OCI-LY3 (cell line): ENCODE data around the gene CCDC137.

Experiments
- H2AFZ ChIP-seq: fragments of 200-600, 300-600 bp; shearing (Covaris generic); 2 replicates; pipeline ENCODE4 v1.6.0; 2014; ENCODE audit warnings: antibody characterized with exemption, low read depth, low read length
- H3K27ac ChIP-seq: fragments of 200-600, 300-600 bp; sonication (generic); 2 replicates; pipeline ENCODE4 v1.5.1; 2014; ENCODE audit warnings: mild to moderate bottlenecking, low read length, moderate library complexity, mixed read lengths
- H3K27me3 ChIP-seq: fragments of 200-600, 300-600 bp; sonication (generic); 2 replicates; pipeline ENCODE4 v1.6.1; 2014; ENCODE audit warnings: low read depth, low read length, mixed read lengths
- H3K36me3 ChIP-seq: fragments of 200-600, 300-600 bp; sonication (generic); replicated peaks from 2 replicates; pipeline ENCODE3; 2014; ENCODE audit warnings: low read depth, low read length, mixed read lengths
- H3K4me1 ChIP-seq: fragments of 300-600, 200-600 bp; sonication (generic); 2 replicates; pipeline ENCODE4 v1.6.1; 2014; ENCODE audit warnings: low read length, mixed read lengths
- H3K4me2 ChIP-seq: fragments of 200-600, 300-600 bp; sonication (generic); 2 replicates; pipeline ENCODE4 v1.6.1; 2014; ENCODE audit warnings: low read length, mixed read lengths
- H3K4me3 ChIP-seq: fragments of 300-600, 200-600 bp; sonication (generic); 2 replicates; pipeline ENCODE4 v1.5.1; 2014; ENCODE audit warnings: antibody characterized with exemption, mild to moderate bottlenecking, low read length, moderate library complexity
- H3K79me2 ChIP-seq: fragments of 300-600, 200-600 bp; shearing (Covaris generic); 2 replicates; pipeline ENCODE4 v1.6.1; 2014; ENCODE audit warnings: mild to moderate bottlenecking, low read length, mixed read lengths
- H3K9ac ChIP-seq: fragments of 300-600, 200-600 bp; shearing (Covaris generic); 2 replicates; pipeline ENCODE4 v1.6.0; 2014; ENCODE audit warnings: mild to moderate bottlenecking, low read length, moderate library complexity
- H3K9me3 ChIP-seq: fragments of 200-600, 300-600 bp; shearing (Covaris generic); 2 replicates; pipeline ENCODE4 v1.6.1; 2014; ENCODE audit warnings: low read length, mixed read lengths; ENCODE audit not compliant: insufficient read depth
- H4K20me1 ChIP-seq: fragments of 200-600, 300-600 bp; sonication (generic); 2 replicates; pipeline ENCODE4 v1.6.1; 2016; ENCODE audit warnings: low read length, mixed read lengths; ENCODE audit not compliant: insufficient read depth
- CTCF ChIP-seq: fragments of 200-600, 300-600 bp; sonication (generic); IDR thresholded peaks from 2 replicates; pipeline ENCODE4 v1.5.1; 2014; ENCODE audit warnings: antibody characterized with exemption, low read length, low read depth
- EZH2phosphoT487 ChIP-seq: fragments of 200-600 bp; shearing (Covaris generic); IDR thresholded peaks from 2 replicates; pipeline ENCODE4 v1.6.1; 2018; ENCODE audit warnings: antibody characterized with exemption, mixed run types, low read depth

Gene CCDC137

GRCh38 chr17:81648013-81648706, 18.4 kb upstream of the CCDC137 start:
- H4K20me1 ChIP-seq: no peaks in the 10 kb centered on the region
- H3K79me2 ChIP-seq: no peaks in the 10 kb centered on the region
- no peaks in the 10 kb centered on the region for H3K4me1 ChIP-seq
- no peak overlapping the region for H2AFZ ChIP-seq
- H3K27me3 ChIP-seq: no peaks in the 10 kb centered on the region
- no peaks in the 10 kb centered on the region for H3K9me3 ChIP-seq
- H3K27ac ChIP-seq: no peak overlapping the region
- no peak overlapping the region for H3K9ac ChIP-seq
- H3K4me3 ChIP-seq: no peak overlapping the region
- no peak for TF ChIP-seq EZH2phosphoT487
- TF ChIP-seq CTCF: no peak
- no peaks in the 10 kb centered on the region for H3K36me3 ChIP-seq
- no peak overlapping the region for H3K4me2 ChIP-seq

GRCh38 chr17:81648707-81649085, 17.8 kb upstream of the CCDC137 start:
- no peak overlapping the region for H3K4me3 ChIP-seq
- no peaks in the 10 kb centered on the region for H3K4me1 ChIP-seq
- H4K20me1 ChIP-seq: no peaks in the 10 kb centered on the region
- H3K36me3 ChIP-seq: no peaks in the 10 kb centered on the region
- no peak overlapping the region for H3K9ac ChIP-seq
- no peaks in the 10 kb centered on the region for H3K79me2 ChIP-seq
- no peak overlapping the region for H3K27ac ChIP-seq
- no peak overlapping the region for H2AFZ ChIP-seq
- TF ChIP-seq EZH2phosphoT487 (no peak), CTCF (no peak)
- H3K27me3 ChIP-seq: no peaks in the 10 kb centered on the region
- H3K4me2 ChIP-seq: no peak overlapping the region
- H3K9me3 ChIP-seq: no peaks in the 10 kb centered on the region

GRCh38 chr17:81650951-81651350, 15.6 kb upstream of the CCDC137 start:
- Histone ChIP-seq H2AFZ (no peak overlapping the region), H3K79me2 (no peaks in the 10 kb centered on the region), H3K9ac (no peak overlapping the region), H4K20me1 (no peaks in the 10 kb centered on the region), H3K27ac (no peak overlapping the region), H3K4me3 (no peak overlapping the region), H3K36me3 (no peaks in the 10 kb centered on the region), H3K9me3 (no peaks in the 10 kb centered on the region), H3K4me2 (no peak overlapping the region), H3K4me1 (0 out of 2 replicates have a peak, but pooled peaks cover 2% of the 10 kb centered on the region), H3K27me3 (no peaks in the 10 kb centered on the region)
- no peak for TF ChIP-seq EZH2phosphoT487
- no peak for TF ChIP-seq CTCF

GRCh38 chr17:81651692-81652091, 14.8 kb upstream of the CCDC137 start:
- Histone ChIP-seq H3K4me2 (no peak overlapping the region), H2AFZ (no peak overlapping the region)
- TF ChIP-seq CTCF: no peak
- TF ChIP-seq EZH2phosphoT487: no peak

More at GRCh38 chr17:81651692-81652091, 14.8 kb upstream of the CCDC137 start:
- Histone ChIP-seq H3K79me2 (no peaks in the 10 kb centered on the region), H3K4me1 (0 out of 2 replicates have a peak, but pooled peaks cover 2% of the 10 kb centered on the region), H3K27ac (no peak overlapping the region), H3K27me3 (no peaks in the 10 kb centered on the region), H3K9me3 (no peaks in the 10 kb centered on the region), H3K4me3 (no peak overlapping the region), H3K36me3 (no peaks in the 10 kb centered on the region), H3K9ac (no peak overlapping the region), H4K20me1 (no peaks in the 10 kb centered on the region)
